ENCODE data around the gene CHRNA10. TPM values are rescaled to one million over a fixed set of nuclear protein-coding genes. Genes with fewer than 3 reads are reported as not detected.

Gene CHRNA10
- total RNA-seq, 1 experiment from 2014 or later, result 2.1 TPM

GRCh38 chr11:3674189-3674588, 3.0 kb upstream of the CHRNA10 start:
- TF ChIP-seq EZH2 (IDR thresholded peaks at IDR 0.05; ENCODE audit: borderline replicate concordance, low read depth, low read length, poor library complexity, severe bottlenecking) (no peak), CTCF (conservative IDR thresholded peaks at IDR 0.05; ENCODE audit: low read depth, low read length) (no peak)
- H3K36me3 ChIP-seq (ENCODE audit: insufficient read depth, low read length, poor library complexity, severe bottlenecking), result peaks cover 57% of the 10 kb centered on the region
- POLR2A ChIA-PET (ENCODE audit: low non-redundant PET), result no interaction called here
- no peaks in the 10 kb centered on the region for H3K4me1 ChIP-seq (ENCODE audit: insufficient read depth, low read length, poor library complexity, severe bottlenecking)
- no peaks in the 10 kb centered on the region for H3K9me3 ChIP-seq (ENCODE audit: low read depth, low read length, poor library complexity, severe bottlenecking)
- intact Hi-C loops (cut with micrococcal nuclease; ENCODE audit: unreplicated experiment), result no loop called here
- no peak overlapping the region for H3K27ac ChIP-seq (ENCODE audit: low read depth, low read length, poor library complexity, severe bottlenecking)
- no peak for DNase-seq (ENCODE audit: low spot score)
- CTCF ChIA-PET, result no interaction called here
- H3K27me3 ChIP-seq (replicated peaks; ENCODE audit: insufficient read depth, low read depth, low read length, poor library complexity), result no peaks in the 10 kb centered on the region
- no TSS peak for BruUV-seq (replicated peaks)
- H3K4me3 ChIP-seq (ENCODE audit: low read depth, low read length, poor library complexity, severe bottlenecking), result no peak overlapping the region

GRCh38 chr11:3669742-3670183, 1.4 kb downstream of the CHRNA10 start:
- BruUV-seq (replicated peaks), result no TSS peak
- POLR2A ChIA-PET (ENCODE audit: low non-redundant PET), result no interaction called here
- peaks cover 16% of the 10 kb centered on the region for H3K36me3 ChIP-seq (ENCODE audit: insufficient read depth, low read length, poor library complexity, severe bottlenecking)
- intact Hi-C loops (cut with micrococcal nuclease; ENCODE audit: unreplicated experiment), result no loop called here
- no peak overlapping the region for H3K4me3 ChIP-seq (ENCODE audit: low read depth, low read length, poor library complexity, severe bottlenecking)
- H3K27ac ChIP-seq (ENCODE audit: low read depth, low read length, poor library complexity, severe bottlenecking), result no peak overlapping the region
- no peaks in the 10 kb centered on the region for H3K4me1 ChIP-seq (ENCODE audit: insufficient read depth, low read length, poor library complexity, severe bottlenecking)
- CTCF ChIA-PET, result no interaction called here
- no peaks in the 10 kb centered on the region for H3K9me3 ChIP-seq (ENCODE audit: low read depth, low read length, poor library complexity, severe bottlenecking)
- TF ChIP-seq EZH2 (IDR thresholded peaks at IDR 0.05; ENCODE audit: borderline replicate concordance, low read depth, low read length, poor library complexity, severe bottlenecking), result no peak
- no peak for TF ChIP-seq CTCF (conservative IDR thresholded peaks at IDR 0.05; ENCODE audit: low read depth, low read length)
- H3K27me3 ChIP-seq (replicated peaks; ENCODE audit: insufficient read depth, low read depth, low read length, poor library complexity), result no peaks in the 10 kb centered on the region
- DNase-seq (ENCODE audit: low spot score), result no peak

- Histone ChIP-seq H3K9me3 (ENCODE audit: low read depth, low read length, poor library complexity, severe bottlenecking) (no peaks in the 10 kb centered on the region), H3K4me1 (ENCODE audit: insufficient read depth, low read length, poor library complexity, severe bottlenecking) (no peaks in the 10 kb centered on the region), H3K4me3 (ENCODE audit: low read depth, low read length, poor library complexity, severe bottlenecking) (no peak overlapping the region), H3K27me3 (replicated peaks; ENCODE audit: insufficient read depth, low read depth, low read length, poor library complexity) (no peaks in the 10 kb centered on the region), H3K36me3 (ENCODE audit: insufficient read depth, low read length, poor library complexity, severe bottlenecking) (peaks cover 10% of the 10 kb centered on the region), H3K27ac (ENCODE audit: low read depth, low read length, poor library complexity, severe bottlenecking) (no peak overlapping the region)
- no peak for TF ChIP-seq EZH2 (IDR thresholded peaks at IDR 0.05; ENCODE audit: borderline replicate concordance, low read depth, low read length, poor library complexity, severe bottlenecking)
- no peak for TF ChIP-seq CTCF (conservative IDR thresholded peaks at IDR 0.05; ENCODE audit: low read depth, low read length)
- no TSS peak for BruUV-seq (replicated peaks)
- POLR2A ChIA-PET (ENCODE audit: low non-redundant PET), result no interaction called here
- intact Hi-C loops (cut with micrococcal nuclease; ENCODE audit: unreplicated experiment), result no loop called here
- DNase-seq (ENCODE audit: low spot score), result no peak
- CTCF ChIA-PET, result no interaction called here
These were observed 2.1 kb downstream of the CHRNA10 start for GRCh38 chr11:3669128-3669527.
